ENCODE data around the gene BLMH.
"Not testable (repeated sequence)": the region's sequence is repeated elsewhere in the genome, so short reads cannot be mapped to it uniquely, and the experiment has no call there.

BLMH gene

GRCh38 chr17:30218799-30219198 is 72.9 kb downstream of the BLMH start:
- no peak for DNase-seq (ENCODE audit: low read depth, low spot score)
- H3K4me3 ChIP-seq (ENCODE audit: low read length): no peak overlapping the region

DNA sequence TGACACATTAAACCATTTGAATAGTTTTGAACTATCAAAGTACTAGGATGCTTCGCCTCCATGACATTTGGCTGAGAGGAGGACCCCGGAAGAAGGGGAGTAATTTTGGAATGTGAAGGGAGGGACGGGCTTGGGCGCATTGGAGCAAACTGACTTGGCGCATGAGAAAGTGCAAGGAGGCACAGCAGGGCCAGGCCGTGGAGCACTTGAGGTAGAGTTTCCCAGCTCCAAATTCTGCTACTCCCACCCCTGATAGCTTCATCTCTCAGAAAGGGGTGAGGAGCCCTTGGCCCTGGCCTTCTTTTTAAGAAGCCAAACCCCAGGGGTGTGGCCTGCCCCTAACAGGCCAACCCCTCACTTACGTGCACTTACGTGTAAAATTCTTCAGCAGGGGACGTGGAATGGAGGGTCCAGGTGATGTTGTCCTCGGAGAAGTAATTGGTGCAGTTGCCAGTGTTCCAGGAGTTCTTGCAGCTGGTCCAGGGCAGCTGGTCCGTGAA is 73.9 kb downstream of the BLMH start:
- DNase-seq (ENCODE audit: low read depth, low spot score): no peak
- no peak overlapping the region for H3K4me3 ChIP-seq (ENCODE audit: low read length)

DNA sequence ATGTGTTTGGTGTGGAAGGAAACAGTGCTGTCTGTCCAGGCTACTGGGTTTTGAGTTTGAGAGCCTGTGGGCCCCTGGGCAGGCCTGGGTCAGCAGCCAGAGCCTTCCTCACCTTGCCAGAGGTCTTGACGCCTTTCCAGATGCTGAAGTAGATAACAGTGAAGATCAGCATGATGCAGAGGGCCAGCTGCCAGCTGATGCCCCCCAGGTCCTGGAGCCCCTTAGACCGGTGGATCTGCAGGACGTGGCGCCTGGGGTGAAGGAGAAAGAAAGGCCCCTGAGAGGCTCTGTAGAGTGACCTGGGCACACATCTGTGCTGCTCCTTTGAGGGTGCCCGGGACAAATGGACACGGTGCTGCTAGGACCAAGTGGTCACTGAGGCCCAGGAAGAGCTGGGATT is 74.7 kb downstream of the BLMH start:
- H3K4me3 ChIP-seq (ENCODE audit: low read length): no peak overlapping the region
- DNase-seq (ENCODE audit: low read depth, low spot score): no peak

- no peak overlapping the region for H3K4me3 ChIP-seq (ENCODE audit: low read length)
- no peak for DNase-seq (ENCODE audit: low read depth, low spot score)
Observed at GRCh38 chr17:30212750-30213149, 79.0 kb downstream of the BLMH start.

DNA sequence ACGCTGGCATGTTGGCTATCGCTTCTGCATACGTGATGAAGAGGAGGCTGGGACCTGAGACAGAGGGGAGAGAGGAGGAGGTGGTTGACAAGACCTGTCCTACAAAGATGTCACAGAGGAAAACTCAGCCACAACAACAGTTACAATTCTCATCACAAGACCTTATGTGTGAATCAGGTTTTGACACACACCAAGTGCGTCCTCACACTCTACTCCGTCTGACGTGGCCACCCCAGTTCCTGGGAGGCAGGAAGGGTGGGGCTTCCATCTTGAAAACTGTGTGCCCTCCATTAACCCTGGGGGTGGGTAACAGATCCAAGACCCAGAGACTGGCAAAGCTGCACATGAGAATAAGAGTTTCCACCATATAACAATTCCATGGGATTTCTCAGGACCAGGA is 80.4 kb downstream of the BLMH start:
- H3K4me3 ChIP-seq (ENCODE audit: low read length): no peak overlapping the region
- no peak for DNase-seq (ENCODE audit: low read depth, low spot score)

- no peak for DNase-seq (ENCODE audit: low read depth, low spot score)
- no peak overlapping the region for H3K4me3 ChIP-seq (ENCODE audit: low read length)
Observed at GRCh38 chr17:30210901-30211300, 80.8 kb downstream of the BLMH start.

DNA sequence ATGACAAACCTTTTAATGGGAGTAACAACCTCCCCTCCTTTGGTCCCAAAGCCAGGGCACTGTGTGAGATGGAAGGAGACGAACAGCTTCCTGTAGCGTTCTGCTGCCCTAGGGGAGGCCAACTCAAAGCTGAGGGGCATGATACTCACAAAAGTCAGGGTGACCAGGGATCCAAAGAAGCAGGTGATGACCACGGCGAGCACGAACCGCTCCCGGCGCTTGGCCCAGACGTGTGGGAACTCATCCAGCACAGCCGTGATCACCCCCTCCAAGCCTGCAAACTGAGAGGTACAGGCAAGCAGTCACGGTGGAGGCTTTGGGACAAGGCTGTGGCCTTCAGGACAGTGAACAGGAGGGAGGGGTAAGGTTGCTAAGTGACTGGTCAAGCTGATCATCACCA is 81.4 kb downstream of the BLMH start:
- no peak for DNase-seq (ENCODE audit: low read depth, low spot score)
- no peak overlapping the region for H3K4me3 ChIP-seq (ENCODE audit: low read length)

- no peak overlapping the region for H3K4me3 ChIP-seq (ENCODE audit: low read length)
- DNase-seq (ENCODE audit: low read depth, low spot score): no peak
Observed at GRCh38 chr17:30209930-30210329, 81.8 kb downstream of the BLMH start.

- no peak overlapping the region for H3K4me3 ChIP-seq (ENCODE audit: low read length)
- DNase-seq (ENCODE audit: low read depth, low spot score): no peak
Observed at GRCh38 chr17:30208214-30208613, 83.5 kb downstream of the BLMH start.

GRCh38 chr17:30207655-30208054 is 84.1 kb downstream of the BLMH start:
- no peak overlapping the region for H3K4me3 ChIP-seq (ENCODE audit: low read length)
- DNase-seq (ENCODE audit: low read depth, low spot score): no peak

GRCh38 chr17:30203471-30203981 is 88.2 kb downstream of the BLMH start:
- no peak for DNase-seq (ENCODE audit: low read depth, low spot score)
- no peak overlapping the region for H3K4me3 ChIP-seq (ENCODE audit: low read length)

GRCh38 chr17:30200656-30201055 is 91.1 kb downstream of the BLMH start:
- not testable (repeated sequence) for H3K4me3 ChIP-seq (ENCODE audit: low read length); DNase-seq (ENCODE audit: low read depth, low spot score)

DNA sequence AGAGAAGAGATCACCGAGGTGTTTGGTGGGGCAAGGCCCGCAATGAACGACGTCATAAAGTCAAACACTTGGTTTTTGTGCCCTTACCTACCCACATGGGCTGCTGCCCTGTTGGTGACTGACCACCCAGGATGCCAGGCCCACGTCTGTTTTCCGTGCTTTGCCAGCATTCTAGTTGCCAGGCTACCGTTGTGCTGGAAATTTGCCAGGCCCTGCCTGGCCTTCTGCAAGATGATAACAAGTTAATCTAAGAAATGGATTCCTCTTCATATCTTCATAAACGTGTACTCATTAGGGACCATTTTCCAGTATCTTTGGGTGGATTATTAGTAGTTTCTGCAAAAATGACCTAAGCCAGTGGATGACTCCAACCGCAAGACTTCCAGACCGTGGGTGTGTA is 91.6 kb downstream of the BLMH start:
- DNase-seq (ENCODE audit: low read depth, low spot score): no peak
- no peak overlapping the region for H3K4me3 ChIP-seq (ENCODE audit: low read length)

- H3K4me3 ChIP-seq (ENCODE audit: low read length): no peak overlapping the region
- DNase-seq (ENCODE audit: low read depth, low spot score): no peak
Observed at GRCh38 chr17:30199600-30199999, 92.1 kb downstream of the BLMH start.
